COLO668 (cell line): ENCODE results near the gene PWWP2B.

Experiments used
- DNase-seq: peaks from one replicate; lab custom pipeline; 2025; ENCODE audit not compliant: unreplicated experiment; lab: John Stamatoyannopoulos, UW

Gene PWWP2B

DNA sequence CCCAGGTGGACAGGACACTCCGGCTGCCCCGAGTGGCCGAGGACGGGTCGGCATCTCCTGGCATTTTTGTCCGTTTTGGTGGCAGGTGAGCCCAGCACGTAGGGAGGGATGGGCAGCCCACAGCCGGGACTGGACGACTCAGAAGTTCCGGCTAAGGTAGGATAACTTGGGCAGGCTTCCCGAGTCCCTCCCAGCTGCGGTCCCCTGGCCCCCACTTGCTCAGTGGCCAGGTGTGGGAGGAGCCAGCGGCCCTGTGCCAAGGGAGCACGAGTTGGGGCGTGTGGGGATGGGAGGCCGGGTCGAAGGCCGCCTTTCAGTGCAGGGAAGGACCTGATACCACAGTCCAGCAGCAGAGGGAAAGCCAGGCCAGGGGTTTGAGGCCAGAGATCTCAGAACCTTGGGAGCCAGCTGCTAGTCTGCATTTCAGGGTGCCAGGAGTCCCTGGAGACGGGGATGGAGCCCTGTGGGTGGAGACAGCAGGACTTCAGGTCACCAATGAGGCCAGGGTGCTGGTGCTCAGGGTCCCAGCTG lies 58.5 kb downstream of the PWWP2B start:
- DNase-seq, result no peak

DNA sequence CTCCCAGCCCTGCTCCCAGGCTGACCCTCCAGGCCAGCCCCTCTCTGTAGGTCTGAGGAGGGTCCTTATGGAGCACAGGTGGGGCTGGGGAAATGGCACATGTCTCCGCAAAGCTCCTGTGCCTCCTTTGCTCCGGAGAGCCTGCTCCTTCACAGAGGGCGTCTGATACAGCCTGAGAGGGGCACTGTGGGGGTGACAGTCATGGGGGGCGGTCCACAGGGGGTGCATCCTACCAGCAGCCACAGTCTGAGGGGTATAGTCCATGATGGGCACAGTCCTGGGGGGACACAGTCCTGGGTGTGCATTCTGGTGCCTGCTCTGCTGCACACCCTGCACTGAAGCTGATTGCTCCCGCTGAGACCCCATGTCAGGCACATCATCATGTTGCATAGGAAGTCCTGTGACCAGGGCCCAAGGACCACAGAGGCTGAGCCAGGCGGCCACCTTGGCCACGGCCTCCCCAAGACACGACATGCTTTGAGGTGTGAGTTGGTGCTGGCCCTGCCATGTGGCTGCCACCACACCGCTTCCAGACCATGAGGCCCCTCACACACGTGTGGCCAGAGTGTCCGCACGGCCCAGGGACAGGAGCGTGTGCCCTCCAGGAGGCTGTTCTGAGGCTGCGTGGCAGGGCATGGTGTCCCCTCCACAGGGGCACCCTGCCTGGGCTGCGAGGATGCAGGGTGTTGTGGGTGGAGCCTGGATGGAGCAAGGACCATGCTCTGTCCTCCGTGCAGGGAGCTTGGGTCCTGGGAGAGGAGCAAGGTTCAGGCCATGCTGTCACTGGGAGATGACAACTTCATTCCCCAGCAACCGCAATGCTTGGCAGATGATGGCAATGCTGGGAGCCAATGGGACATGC lies 59.2 kb downstream of the PWWP2B start:
- no peak for DNase-seq

DNA sequence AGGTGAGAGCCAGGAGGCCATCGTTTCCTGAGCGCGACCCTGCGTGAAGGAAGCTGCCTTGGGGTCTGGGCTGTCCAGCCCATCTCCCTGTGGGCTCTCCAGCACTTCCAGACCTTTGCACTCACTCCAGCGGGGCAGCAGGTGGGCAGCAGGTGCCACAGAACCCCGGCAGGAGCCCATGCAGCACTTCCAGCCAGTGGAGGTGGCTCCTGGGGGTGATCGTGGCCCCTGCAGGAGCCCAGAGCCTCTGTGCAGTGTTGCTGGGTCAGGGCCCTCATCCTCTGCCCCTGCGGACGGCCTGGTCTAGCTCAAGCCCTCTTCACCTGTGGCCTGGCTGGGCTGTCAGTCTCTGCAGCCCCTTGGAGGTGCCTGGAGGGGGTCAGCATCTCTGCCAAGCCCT lies 59.9 kb downstream of the PWWP2B start:
- no peak for DNase-seq

DNA sequence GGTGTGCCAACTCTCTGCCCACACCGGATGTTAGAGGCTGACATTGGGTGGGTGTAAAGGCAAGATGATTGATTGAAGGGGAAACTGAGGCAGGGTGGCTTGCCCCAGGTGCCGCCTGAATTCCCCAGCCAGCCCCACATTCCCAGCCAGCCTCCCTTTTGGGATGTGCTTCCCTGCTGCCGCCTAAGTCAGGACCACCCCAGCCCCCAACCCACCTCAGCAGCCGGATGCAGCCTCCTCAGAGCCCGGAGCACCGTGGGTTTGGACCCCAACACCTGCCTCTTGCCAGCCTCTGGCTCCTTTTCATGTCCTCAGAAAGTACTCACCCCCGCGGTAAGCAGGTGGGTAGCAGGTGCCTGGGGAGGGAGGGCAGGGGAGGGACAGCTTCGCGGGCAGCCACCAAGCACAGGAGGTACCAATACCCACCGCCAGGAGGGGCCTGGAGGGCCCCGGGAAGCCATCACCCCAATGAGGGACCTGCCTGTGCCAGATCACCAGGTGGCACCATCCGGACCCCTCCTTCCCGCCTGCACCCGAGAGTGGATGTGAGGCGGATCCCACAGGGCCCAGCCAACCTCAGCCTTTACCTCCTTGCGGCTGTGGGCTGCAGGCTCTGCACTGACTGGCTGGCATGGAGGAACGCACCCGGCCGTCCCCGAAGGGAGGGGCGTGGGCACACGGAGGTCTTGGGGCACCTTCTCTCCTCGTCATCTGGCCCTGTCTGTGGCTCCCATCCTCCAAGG lies 60.5 kb downstream of the PWWP2B start:
- DNase-seq, result peak; percentile 76

DNA sequence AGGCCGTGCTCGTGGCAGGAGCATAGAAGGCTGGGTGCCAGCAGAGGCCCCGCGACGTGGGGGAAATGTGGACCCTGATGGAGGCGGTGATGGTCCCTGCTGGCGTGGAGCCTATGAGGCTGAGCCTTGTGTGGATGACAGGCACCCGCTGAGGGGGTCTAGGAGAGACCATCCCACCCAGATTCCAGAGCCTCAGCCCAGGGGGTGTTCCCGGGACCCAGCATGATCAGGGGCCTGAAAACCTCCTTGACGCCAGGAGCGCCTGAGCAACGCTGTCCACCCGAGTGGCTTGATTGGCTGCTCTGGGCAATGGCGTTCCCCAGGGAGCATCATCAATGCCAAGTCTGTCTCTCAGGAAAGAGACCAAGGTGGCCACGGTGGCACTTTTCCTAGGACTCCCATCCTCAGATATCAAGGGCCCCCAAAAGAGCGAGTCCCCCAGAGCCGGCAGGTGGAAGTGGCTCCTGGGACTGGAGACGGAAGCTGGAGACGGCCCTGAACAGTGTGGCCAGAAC lies 61.1 kb downstream of the PWWP2B start:
- DNase-seq, result no peak

DNA sequence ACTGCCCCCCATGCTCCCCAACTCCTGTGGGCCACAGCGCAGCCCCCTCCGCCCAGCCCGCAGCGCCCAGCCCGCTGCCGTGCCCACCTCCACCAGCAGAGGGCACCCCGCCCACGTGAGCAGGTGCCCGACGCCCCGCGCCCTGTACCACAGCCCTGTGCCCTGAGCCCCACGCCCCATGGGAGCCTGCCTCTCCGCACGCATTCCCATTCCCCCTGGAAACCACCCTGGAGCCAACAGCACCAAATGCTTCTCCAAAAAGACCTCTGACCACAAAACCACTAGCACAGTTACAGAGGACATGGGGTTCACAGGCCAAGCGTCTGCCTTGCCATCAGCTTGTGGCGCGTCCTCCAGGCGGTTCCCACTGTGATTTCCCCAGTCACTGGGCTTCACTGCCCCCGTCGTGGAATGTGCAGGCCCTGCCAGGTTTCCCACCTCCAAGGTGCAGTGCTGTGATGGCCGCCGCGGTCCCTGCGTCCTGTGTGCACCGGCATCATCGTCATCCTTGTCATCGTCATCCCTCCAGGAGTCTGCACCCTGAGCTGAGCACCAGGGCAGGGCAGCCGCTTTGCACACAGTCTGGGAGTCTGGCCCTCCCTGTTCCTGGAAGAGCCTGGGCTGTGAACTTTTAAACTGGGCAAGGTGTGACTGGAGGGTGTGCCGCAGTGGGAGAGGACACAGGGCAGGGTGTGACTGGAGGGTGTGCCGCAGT lies 61.7 kb downstream of the PWWP2B start:
- DNase-seq, result peak; percentile 47

DNA sequence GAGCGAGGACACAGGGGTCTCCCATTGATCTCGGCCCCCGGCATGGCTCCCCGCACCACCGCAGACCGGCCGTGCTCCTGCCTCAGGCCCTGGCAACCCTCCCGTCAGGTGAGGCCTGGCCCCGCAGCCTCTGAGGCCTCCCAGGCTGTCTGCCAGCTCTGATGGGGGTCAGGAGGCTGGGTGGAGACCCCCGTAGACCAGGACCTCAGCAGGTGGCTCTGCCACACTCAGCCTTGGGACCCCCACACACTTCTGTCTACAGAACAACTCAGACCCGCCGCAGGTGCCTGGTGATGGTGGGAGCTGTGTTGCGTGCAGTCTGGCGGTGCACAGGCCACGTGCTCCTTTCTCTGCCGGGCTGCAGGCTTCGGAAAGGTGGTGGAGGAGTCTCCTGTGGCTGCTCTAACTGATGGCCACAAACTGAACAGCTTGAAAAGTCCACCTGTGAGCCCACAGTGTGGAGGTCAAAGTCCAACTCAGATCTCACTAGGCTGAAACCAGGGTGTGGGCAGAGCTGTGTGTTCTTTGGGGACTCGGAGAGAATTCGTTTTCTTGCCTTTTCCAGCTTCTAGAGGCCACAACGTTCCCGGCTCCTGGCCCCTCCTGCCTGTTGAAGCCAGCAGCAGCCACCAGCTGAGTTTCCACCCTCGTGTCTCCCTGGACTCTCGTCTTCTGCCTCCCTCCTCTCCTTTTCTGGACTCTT lies 62.5 kb downstream of the PWWP2B start:
- peak; percentile 24 for DNase-seq

DNA sequence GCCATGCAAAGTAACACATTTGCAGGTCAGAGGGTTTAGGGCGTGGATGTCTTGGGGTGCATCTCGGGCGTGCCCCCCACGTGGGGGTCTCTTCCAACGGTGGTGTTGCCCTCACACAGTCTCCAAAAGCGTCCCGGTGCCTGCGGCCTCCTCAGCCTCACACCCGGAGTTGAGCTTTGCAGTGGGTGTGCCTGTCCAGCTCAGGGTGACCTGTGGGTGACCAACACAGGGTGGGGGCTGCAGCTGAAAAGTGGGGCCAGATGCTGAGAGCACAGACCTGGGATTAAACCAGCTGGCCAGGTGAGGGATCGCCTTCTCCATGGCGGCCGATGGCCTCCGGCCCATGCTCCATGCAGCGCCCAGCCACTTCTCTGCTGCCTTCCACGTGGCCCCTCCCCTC lies 63.1 kb downstream of the PWWP2B start:
- DNase-seq, result no peak

DNA sequence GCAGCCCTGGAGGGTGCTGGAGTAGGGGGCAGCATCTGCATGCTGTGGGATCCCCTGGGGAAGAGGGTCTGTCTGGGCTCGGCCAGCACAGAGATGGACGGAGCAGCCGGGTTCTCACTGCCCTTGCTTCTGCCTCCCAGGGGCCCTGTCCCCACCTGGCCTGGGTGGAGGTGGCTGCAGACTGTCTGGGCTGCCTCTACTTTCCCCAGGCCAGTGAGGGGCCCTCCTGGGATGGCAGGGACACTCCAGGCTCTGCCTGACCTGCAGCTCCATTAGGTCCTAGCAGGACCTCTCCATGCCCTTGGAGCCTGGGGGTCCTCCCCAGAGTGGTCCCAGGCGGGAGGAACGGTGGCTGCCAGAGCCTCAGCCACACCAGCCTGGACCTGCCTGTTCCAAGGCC lies 63.7 kb downstream of the PWWP2B start:
- no peak for DNase-seq

DNA sequence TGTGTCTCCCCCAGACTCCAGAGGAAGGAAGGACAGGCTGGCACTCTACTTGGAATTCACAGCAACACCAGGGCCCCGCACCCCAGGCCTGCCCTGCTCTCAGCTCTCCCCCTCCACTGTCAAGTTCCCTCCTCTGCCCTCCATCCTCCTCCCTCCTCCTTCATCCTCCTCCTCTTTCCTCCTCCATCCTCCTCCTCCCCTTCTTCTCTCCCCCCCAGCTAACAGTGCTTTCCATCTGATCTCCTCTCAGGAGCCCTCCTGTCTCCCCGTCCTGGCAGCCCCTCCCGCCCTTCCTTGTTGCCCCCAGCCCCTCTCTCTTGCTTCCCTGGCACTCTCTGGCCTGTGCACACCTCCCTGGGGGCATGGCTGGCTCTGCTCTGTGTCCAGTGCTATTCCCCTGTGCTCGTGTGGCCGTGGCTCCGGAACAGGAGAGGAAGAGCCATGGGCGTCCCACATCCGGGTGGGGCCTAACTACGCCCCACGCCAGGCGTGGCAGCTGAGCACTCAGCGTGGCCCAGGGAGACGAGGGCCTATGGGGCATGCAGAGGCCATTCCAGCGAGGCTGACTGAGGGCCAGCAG lies 64.2 kb downstream of the PWWP2B start:
- no peak for DNase-seq

DNA sequence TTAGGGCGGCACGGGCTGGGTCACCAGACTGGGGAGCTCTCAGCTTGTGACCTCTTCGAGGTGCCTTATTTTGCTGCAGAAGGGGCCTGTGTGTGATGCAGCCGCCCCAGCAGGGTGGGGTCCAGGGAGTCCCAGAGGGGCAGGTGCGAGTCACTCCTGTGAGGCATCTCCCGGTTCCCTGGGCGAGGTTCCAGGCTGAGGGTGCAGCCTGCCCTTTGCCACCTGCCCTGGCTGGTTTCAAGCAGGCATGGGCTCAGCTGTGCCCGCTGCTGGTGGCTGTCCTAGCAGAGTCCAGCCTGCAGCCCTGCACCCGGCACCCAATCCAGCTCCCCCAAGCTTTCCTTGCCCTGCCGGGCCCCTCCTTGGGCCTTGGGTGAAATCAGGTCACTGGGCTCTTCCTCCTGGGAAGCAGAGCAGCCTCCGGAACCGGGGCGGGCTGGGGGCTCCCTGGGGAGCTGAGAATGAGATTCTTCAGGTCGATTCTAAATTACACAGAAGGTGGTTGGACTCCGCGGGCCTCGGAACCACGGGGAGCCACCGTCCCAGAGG lies 64.8 kb downstream of the PWWP2B start:
- DNase-seq, result peak; percentile 37

DNA sequence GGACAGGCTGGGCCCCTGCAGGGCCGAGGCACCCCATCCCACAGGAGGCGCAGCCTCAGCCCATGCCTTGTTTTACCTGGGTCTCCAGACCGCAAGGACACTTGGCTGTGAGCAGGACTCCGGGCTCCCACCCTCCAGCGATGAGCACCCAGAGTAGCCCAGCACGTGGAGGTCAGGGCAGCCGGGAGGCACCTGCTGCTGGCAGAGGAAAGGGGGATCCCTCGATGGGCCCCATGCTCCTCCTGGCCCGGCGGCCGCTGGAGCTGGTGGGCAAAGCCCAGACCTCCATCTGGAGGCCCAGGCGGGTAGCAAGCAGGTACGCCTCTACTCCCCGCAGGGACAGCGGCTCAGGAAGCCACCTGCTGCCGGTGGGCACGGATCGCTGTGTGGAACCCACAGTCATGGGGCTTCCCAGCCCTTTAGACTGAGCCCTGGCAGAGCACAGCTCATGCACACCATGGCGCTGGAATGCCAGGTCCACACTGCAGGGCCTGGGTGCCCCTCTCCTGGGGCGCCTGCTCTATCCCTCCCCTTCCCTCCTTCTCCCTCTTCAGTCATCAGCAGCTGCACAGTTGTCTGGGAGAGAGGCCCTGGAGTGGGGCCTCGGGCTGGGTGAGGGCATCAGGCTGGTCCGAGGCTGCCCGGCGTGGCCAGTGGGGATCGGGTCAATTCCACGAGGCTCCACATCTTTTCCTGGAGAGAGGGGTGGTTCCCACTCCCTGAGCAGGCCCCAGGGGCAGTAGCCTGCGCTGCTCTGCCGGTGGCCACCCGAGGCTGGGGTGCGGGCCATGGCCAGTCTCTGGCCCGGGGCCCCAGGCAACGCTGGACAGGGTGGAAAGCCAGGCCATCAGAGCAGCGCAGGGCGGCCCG lies 65.7 kb downstream of the PWWP2B start:
- DNase-seq, result no peak

DNA sequence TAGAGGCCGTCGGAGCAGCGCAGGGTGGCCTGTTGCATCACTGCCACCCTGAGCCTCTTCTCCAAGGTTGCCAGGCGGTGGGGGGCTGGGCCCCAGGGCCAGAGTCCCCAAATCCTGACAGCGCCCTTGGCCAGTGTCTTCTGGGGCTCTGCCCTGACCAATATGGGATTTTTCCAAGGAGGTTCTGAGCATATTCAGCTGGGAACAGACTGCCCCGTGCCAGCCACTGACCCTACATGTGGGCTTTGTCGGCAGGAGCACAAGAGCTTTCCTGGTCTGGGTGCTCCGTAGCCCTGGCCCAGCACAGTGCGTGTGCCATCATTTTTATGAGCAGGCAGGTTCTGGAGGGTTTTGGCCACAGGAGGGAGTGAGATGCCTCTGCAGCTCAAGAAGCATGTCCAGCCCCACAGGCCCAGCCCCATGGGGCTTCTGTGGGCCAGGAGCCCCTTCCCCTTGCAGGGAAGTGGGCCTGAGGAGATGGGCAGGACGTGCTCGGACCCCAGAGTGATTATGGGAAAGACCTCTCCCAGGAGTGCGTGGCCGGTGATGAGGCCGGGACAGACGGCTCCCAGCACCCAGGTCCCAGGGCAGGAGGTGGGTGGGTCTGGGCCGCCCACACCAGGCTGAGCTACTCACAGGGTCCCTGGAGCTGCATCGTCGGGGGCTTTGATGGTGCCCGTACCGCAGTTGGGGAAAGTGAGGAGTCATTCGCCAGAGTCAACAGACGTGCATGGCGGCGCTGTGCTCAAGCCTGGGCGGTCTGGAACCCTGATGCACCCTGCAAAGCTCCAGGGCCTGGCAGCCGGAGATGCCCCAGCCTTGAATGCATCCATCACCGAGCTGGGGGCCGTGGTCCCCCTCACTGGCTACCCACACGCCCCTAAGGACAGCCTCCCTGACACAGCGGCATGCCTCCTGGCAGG lies 66.6 kb downstream of the PWWP2B start:
- DNase-seq, result no peak

DNA sequence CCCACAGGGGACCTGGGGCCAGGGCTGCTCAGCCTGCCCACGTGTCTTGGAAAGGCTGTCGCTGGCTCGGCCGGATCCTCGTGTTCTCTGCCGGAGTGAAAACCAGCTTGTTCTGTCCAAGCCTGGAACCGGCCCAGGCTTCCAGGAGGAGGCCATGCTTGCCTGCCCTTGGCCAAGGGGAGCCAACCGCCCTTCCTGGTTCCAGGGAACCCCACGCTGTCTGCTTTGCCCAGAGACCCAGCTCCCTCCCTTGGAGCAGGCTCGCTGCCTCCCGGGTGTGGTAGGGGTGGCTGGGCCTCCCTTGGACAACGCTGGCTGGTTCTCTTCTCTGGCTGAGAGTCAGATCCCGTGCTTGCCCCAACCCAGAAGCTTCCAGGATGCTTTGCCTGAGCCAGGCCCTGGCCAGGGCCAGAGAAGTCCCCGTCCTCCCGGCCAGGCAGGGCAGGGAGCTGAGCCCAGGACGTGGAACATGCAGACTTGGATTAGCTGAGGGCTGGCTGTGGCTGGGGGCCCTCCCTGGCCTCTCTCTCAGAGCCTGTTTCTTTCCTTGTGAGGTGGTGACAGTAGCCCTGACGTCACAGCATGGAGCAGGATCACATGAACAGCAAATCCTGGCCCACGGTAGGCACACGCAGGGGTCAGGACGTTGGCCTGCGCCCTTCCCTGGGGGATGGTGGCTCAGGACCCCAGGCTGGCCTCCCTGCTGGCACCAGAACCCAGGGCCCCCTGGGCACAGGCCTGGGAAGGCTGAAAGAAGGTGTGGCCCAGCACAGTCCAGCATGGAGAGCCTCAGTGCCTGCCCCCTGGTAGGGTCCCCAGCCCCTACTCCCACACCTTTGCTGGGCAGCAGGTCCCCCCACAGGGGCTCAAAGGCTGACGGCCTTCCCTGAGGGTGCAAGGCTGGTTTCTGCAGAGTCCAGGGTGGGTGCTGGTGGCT lies 67.5 kb downstream of the PWWP2B start:
- no peak for DNase-seq

DNA sequence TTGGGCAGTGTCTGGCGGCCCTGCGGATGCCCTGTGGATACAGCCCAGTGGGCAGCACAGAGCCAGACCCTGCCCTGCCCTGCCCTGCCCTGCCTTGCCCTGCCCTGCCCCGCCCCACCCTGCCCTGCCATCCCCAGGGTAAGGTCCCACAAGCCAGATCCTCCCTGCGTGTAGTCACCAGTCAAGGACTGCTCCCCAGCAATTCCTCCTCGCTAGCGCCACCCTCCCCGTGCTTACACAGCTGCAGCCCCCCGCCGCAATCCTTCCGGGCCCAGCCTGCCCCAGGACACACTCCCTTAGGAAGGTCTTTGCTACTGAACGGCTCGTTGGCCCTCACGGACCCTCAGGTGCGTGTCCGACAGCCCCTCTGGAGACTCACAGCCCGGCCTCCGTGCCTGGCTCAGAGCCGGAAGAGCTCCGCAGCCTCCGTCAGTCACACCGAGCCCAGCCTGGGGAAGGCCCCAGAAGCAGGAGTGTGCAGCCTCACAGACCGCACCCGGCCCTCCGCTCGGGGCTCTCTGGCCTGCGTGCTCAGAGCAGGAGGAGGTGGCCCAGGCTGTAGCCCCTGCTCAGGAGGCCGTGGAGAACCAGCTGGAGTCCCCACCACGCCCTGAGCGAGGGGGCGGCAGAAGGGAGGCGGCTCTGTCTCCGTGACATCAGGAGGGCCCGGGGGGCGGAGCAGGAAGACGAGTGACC lies 68.3 kb downstream of the PWWP2B start:
- no peak for DNase-seq

DNA sequence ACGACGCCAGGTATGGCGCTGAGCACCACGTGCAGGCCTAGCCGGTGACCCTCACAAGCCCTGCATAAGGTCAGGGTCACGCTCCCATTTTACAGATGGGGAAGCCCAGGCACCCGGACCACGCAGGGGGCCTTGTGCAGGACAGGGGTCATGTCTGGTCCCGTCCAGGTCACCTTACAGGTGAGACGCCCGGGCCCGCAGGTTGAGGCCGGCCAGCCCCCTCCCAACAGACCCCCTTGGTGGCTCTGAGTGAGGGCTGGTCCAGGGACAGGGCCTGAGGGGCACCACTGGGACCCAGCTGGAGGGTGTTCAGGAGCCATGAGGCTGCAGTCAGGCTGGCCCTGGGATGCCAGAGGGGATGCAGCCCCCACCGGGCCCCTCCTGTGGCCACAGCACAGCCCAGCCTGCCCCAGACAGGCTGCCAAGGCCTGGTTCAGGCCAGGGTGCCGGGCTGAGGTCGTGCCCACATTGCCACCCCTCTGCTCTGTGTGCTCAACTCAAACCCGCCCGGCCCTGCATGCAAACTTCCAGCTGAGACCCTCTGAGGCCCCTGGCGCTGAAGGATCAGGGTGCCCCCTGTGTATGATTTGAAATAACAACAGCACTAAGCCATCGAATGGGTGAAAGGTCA lies 69.0 kb downstream of the PWWP2B start:
- DNase-seq, result no peak
